Esophagus muscularis mucosa (tissue), 4 donors: ENCODE results near the gene UBE2E3. TPM values are rescaled to one million over a fixed set of nuclear protein-coding genes. Genes with fewer than 3 reads are reported as not detected.

ENCODE experiments used
- DNase-seq: peaks from one replicate; pipeline ENCODE4 v3.0.0-alpha.2; 2017; ENCODE audit errors: extremely low spot score
- H3K27ac ChIP-seq, 4 donors: fragments of 200-600 bp; sonication (generic); replicated peaks in 1 of 4; 1 replicate in 3 of 4; 2 replicates in 1 of 4; pipeline ENCODE4 v1.5.1; 2016 to 2019; ENCODE audit warnings: mild to moderate bottlenecking in 1 of 4
- H3K27me3 ChIP-seq, 4 donors: fragments of 200-600 bp; sonication (generic); one replicate each; pipeline versions ENCODE4 v1.5.1 to v1.6.0; 2016 to 2019
- H3K36me3 ChIP-seq, 4 donors: fragments of 200-600 bp; sonication (generic); one replicate each; pipeline ENCODE4 v1.5.1; 2016 to 2019
- H3K4me1 ChIP-seq, 4 donors: fragments of 200-600 bp; sonication (generic); one replicate each; pipeline ENCODE4 v1.5.1; 2016 to 2019
- H3K4me3 ChIP-seq, 4 donors: fragments of 200-600 bp; sonication (generic); 1 replicate in 2 of 4; 2 replicates in 2 of 4; pipeline ENCODE4 v1.5.1; 2016 to 2019; ENCODE audit warnings: mild to moderate bottlenecking in 4 of 4, moderate library complexity in 1 of 4
- H3K9me3 ChIP-seq, 4 donors: fragments of 200-600 bp; sonication (generic); 1 replicate in 3 of 4; 2 replicates in 1 of 4; pipeline ENCODE4 v1.5.1; 2016 to 2019
- EP300 ChIP-seq: sonication (generic); formaldehyde crosslinking; IDR thresholded peaks from one replicate; pipeline ENCODE4 v1.6.1; 2017; ENCODE audit warnings: antibody characterized with exemption
- POLR2A ChIP-seq: fragments of 450-650 bp; IDR thresholded peaks from one replicate; pipeline ENCODE4 v1.6.1; 2017; ENCODE audit warnings: antibody characterized with exemption, moderate library complexity, mild to moderate bottlenecking, low read depth
- POLR2AphosphoS5 ChIP-seq, 2 donors: sonication (generic); formaldehyde crosslinking; IDR thresholded peaks; one replicate each; pipeline ENCODE4 v1.6.1; 2017; ENCODE audit warnings: antibody characterized with exemption in 2 of 2
- WGBS: methylation state at CpG from one replicate; pipeline ENCODE4 v1.1.5; 2018; 5-methylcytosine and 5-hydroxymethylcytosine counted together
- intact Hi-C: fragments of 100-400 bp; cut with DNase I; formaldehyde crosslinking; loops from one replicate; pipeline ENCODE4 v1.15.1; 2023
- total RNA-seq, 4 donors: library from RNA; depleted of rRNA; stranded (reverse); fragments of >200 nt; gene quantifications; one replicate each; pipeline versions ENCODE4 v1.1.0 to v1.2.1, GENCODE V29; 2016
- TF ChIP-seq, protein P1 (sequence below), 3 experiments: fragments of 200-600 bp in 2 of 3; fragments of 450-650 bp in 1 of 3; sonication (generic) in 2 of 3; IDR thresholded peaks; one replicate each; pipeline ENCODE4 v1.5.1; 2017 to 2019; ENCODE audit warnings: antibody characterized with exemption in 3 of 3, mild to moderate bottlenecking in 2 of 3, moderate library complexity in 1 of 3

The UBE2E3 gene
- total RNA-seq, 4 donors from 2014 or later: 32.8 to 57.7 (median 40.2) TPM

DNA sequence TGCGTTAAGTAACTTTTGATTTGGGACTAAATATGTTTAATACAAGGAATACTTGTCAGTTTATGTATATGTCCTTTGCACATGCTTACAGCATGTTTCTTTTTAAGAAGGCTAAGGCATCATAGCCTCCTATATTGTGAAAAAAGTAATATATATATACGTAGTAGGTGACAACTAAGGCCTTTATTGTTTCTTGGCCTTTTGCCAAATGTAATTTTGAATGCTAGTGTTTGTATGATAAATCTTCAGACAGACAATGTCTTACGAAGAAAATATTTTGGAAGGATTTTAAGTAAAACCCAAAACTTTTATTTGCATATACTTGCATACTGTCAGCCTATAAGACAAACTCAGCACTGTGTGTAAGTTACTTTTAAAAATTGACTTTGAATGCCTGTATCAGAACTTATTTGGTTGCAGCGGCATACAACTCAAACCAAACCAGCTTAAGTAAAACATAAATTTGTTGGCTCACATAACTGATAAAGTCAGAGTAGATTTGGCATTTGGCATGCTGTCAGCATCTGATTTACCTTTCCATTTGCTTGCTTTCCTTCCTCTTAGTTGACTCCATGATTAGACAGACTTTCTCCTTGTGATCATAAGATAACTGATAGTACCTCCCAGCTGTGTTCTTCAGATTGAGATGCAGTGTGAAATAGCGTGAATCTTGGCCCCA lies 24.4 kb downstream of the UBE2E3 start:
- TF ChIP-seq POLR2AphosphoS5 (IDR thresholded peaks at IDR 0.05): no peak
- TF ChIP-seq, protein P1, sequence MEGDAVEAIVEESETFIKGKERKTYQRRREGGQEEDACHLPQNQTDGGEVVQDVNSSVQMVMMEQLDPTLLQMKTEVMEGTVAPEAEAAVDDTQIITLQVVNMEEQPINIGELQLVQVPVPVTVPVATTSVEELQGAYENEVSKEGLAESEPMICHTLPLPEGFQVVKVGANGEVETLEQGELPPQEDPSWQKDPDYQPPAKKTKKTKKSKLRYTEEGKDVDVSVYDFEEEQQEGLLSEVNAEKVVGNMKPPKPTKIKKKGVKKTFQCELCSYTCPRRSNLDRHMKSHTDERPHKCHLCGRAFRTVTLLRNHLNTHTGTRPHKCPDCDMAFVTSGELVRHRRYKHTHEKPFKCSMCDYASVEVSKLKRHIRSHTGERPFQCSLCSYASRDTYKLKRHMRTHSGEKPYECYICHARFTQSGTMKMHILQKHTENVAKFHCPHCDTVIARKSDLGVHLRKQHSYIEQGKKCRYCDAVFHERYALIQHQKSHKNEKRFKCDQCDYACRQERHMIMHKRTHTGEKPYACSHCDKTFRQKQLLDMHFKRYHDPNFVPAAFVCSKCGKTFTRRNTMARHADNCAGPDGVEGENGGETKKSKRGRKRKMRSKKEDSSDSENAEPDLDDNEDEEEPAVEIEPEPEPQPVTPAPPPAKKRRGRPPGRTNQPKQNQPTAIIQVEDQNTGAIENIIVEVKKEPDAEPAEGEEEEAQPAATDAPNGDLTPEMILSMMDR (IDR thresholded peaks at IDR 0.05): no peak
- no peak for TF ChIP-seq POLR2A
- no peak for TF ChIP-seq EP300
- Histone ChIP-seq H3K9me3 (no peaks in the 10 kb centered on the region), H3K27me3 (no peaks in the 10 kb centered on the region), H3K4me3 (no peak overlapping the region), H3K4me1 (peaks cover 0 to 27% (median 15%) of the 10 kb centered on the region in 4 donors), H3K27ac (no peak overlapping the region), H3K36me3 (no peaks in the 10 kb centered on the region)
- intact Hi-C loops: no loop called here
- no peak for DNase-seq
- 87% methylated on average over 5 of the region's 5 CpGs for WGBS

DNA sequence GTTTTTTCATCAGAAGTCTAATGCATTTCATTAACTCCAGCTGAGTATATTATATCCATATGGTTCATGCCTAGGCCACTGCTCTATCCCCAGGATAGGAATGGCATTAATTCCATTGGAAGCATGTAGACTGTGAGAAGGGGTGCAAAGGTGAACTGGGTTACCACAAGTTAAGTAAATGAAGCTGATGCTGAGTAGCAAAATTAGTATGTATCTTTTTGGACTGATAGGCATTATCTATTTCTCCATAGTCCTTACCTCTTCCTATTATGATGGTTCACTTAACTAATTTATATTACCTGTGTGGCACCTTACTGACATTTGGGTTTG lies 24.9 kb downstream of the UBE2E3 start:
- H3K27me3 ChIP-seq: no peaks in the 10 kb centered on the region
- no peaks in the 10 kb centered on the region for H3K9me3 ChIP-seq
- no peak overlapping the region for H3K27ac ChIP-seq
- peaks cover 0 to 27% (median 17%) of the 10 kb centered on the region in 4 donors for H3K4me1 ChIP-seq
- no peak for DNase-seq
- TF ChIP-seq, protein P1 (IDR thresholded peaks at IDR 0.05): no peak
- TF ChIP-seq EP300 (no peak), POLR2A (no peak), POLR2AphosphoS5 (IDR thresholded peaks at IDR 0.05) (no peak)
- intact Hi-C loops: no loop called here
- no peak overlapping the region for H3K4me3 ChIP-seq
- H3K36me3 ChIP-seq: no peaks in the 10 kb centered on the region

DNA sequence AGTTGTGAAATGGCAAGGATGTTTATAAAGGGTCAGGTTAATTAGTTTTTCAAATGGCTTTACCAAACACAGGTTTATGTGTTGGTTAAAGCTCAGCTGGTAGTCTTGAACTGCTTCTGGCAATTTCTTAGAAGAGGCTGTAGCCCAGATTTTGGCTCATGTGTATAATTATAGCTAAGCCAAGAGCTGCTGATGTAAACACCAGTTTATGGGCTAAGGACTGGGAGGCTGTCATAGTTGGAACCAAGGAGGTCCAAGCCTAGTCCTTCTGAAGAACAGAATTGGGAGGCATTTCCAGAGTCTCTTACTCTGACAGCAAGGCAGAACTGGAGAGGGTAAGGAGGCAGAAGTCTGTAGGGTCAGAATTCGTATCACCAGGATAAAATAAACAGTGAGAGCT lies 25.4 kb downstream of the UBE2E3 start:
- H3K27me3 ChIP-seq: no peaks in the 10 kb centered on the region

DNA sequence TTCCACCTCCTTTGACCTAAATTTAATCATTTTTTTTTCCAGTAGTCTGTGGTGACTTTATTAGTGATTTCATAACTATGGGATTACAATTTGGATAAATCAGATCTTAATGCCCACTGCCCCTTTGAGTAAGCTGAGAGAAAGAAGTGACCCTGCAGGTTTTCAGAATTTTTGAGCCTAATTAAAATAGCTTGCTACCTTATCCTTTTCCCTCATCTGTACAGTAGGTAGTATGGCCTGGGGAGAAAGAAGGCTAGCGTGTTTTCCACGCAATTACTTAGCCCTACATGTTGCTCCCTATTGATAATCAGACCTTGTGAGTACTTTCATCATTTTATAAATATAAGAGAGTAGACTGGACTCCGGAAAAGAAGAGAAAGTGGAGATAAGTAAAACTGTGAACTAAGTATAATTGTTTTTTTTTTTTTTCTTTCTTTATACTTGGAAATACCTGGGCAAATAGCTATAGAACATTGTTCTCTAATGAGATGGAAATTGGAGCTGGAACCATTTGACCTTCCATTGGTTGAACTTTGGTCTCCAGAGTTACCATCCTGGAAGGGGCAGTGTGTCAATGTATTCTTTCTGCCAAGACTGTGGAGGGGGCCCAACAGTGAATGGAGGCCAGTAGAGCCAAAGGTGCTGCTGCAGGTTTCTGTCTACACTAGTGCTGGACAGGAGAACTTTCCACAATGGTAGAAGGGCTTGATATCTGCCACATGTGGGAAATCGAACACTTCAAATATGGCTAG lies 26.9 kb downstream of the UBE2E3 start:
- no peak for TF ChIP-seq EP300
- TF ChIP-seq POLR2AphosphoS5 (IDR thresholded peaks at IDR 0.05): no peak
- no peak for TF ChIP-seq POLR2A
- TF ChIP-seq, protein P1 (IDR thresholded peaks at IDR 0.05): no peak
- H3K4me1 ChIP-seq: peaks cover 5 to 40% (median 28%) of the 10 kb centered on the region in 4 donors
- intact Hi-C loops: no loop called here
- no peak overlapping the region for H3K27ac ChIP-seq
- H3K9me3 ChIP-seq: no peaks in the 10 kb centered on the region
- no peaks in the 10 kb centered on the region for H3K36me3 ChIP-seq
- DNase-seq: no peak
- no peaks in the 10 kb centered on the region for H3K27me3 ChIP-seq
- over 99% methylated on average over 4 of the region's 4 CpGs for WGBS
- no peak overlapping the region for H3K4me3 ChIP-seq

More for the DNA sequence above, 25.4 kb downstream of the UBE2E3 start:
- peaks cover 1 to 33% (median 20%) of the 10 kb centered on the region in 4 donors for H3K4me1 ChIP-seq
- TF ChIP-seq POLR2A (no peak), EP300 (no peak), POLR2AphosphoS5 (IDR thresholded peaks at IDR 0.05) (no peak)
- TF ChIP-seq, protein P1 (IDR thresholded peaks at IDR 0.05): no peak
- intact Hi-C loops: no loop called here
- no peak overlapping the region for H3K4me3 ChIP-seq
- no peak overlapping the region for H3K27ac ChIP-seq
- H3K36me3 ChIP-seq: no peaks in the 10 kb centered on the region
- DNase-seq: no peak
- WGBS: 79% methylated on average over 1 of the region's 1 CpG
- no peaks in the 10 kb centered on the region for H3K9me3 ChIP-seq
